D721Med (cell line): ENCODE data around the gene FLCN.

Source experiments
- DNase-seq: peaks from one replicate; pipeline ENCODE4 v3.0.0; 2011; ENCODE audit warnings: low spot score; ENCODE audit not compliant: insufficient read length
- FAIRE-seq: peaks from 2 replicates; lab custom pipeline; 2011; peaks lifted over from hg19 to GRCh38; lab: Jason Lieb, UNC
- CTCF ChIP-seq: IDR thresholded peaks from 2 replicates; pipeline ENCODE4 v1.5.1; 2012; ENCODE audit warnings: mild to moderate bottlenecking, control low read depth; ENCODE audit not compliant: insufficient read depth; ENCODE audit errors: missing control alignments

FLCN gene

GRCh38 chr17:17183744-17184143, 53.2 kb downstream of the FLCN start:
- DNase-seq: no peak
- FAIRE-seq: no peak
- TF ChIP-seq CTCF: no peak

- TF ChIP-seq CTCF: no peak
- DNase-seq: no peak
- FAIRE-seq: no peak
These were observed 54.3 kb downstream of the FLCN start for GRCh38 chr17:17182598-17183136.

GRCh38 chr17:17181666-17182597, 55.0 kb downstream of the FLCN start:
- no peak for DNase-seq
- FAIRE-seq: no peak
- no peak for TF ChIP-seq CTCF

- no peak for TF ChIP-seq CTCF
- DNase-seq (no peak), FAIRE-seq (no peak)
These were observed 56.0 kb downstream of the FLCN start for GRCh38 chr17:17180741-17181525.

GRCh38 chr17:17180141-17180603, 56.8 kb downstream of the FLCN start:
- DNase-seq (no peak), FAIRE-seq (no peak)

GRCh38 chr17:17179371-17179827, 57.6 kb downstream of the FLCN start:
- no peak for TF ChIP-seq CTCF
- FAIRE-seq: no peak
- no peak for DNase-seq

More at GRCh38 chr17:17180141-17180603, 56.8 kb downstream of the FLCN start:
- no peak for TF ChIP-seq CTCF
